HG03354 (cell line): Measurements from ENCODE around the gene HS3ST6.
"Not testable (repeated sequence)": the region's sequence is repeated elsewhere in the genome, so short reads cannot be mapped to it uniquely, and the experiment has no call there.

ENCODE experiments used
- ATAC-seq: cut with Tn5 transposase; IDR thresholded peaks from one replicate; pipeline ENCODE4 v1.9.1; 2021; ENCODE audit warnings: mild to moderate bottlenecking; ENCODE audit not compliant: unreplicated experiment, poor library complexity, severe bottlenecking

Gene HS3ST6

GRCh38 chr16:1949507-1949906, 31.3 kb upstream of the HS3ST6 start:
- ATAC-seq: no peak

GRCh38 chr16:1947369-1947670, 29.1 kb upstream of the HS3ST6 start:
- ATAC-seq: no peak

- ATAC-seq: no peak
Observed at GRCh38 chr16:1946495-1947368, 28.5 kb upstream of the HS3ST6 start.

- ATAC-seq: no peak
Observed at GRCh38 chr16:1945559-1946391, 27.6 kb upstream of the HS3ST6 start.

- ATAC-seq: no peak
Observed at GRCh38 chr16:1944612-1945199, 26.5 kb upstream of the HS3ST6 start.

GRCh38 chr16:1942810-1943726, 24.9 kb upstream of the HS3ST6 start, which contains the start of gene MSRB1:
Gene MSRB1, minus strand, starts transcription at chr16:1943199. Its CDS starts 43 bp downstream, at chr16:1943156.
- peak; percentile 91 for ATAC-seq

GRCh38 chr16:1942047-1942809, 24.0 kb upstream of the HS3ST6 start:
- ATAC-seq: no peak

- no peak for ATAC-seq
Observed at GRCh38 chr16:1941162-1942046, 23.2 kb upstream of the HS3ST6 start.

GRCh38 chr16:1940273-1941161, 22.3 kb upstream of the HS3ST6 start:
- no peak for ATAC-seq

- not testable (repeated sequence) for ATAC-seq
Observed at GRCh38 chr16:1939833-1940232, 21.6 kb upstream of the HS3ST6 start.

- no peak for ATAC-seq
Observed at GRCh38 chr16:1938910-1939309, 20.7 kb upstream of the HS3ST6 start.

GRCh38 chr16:1938316-1938715, 20.1 kb upstream of the HS3ST6 start:
- no peak for ATAC-seq

GRCh38 chr16:1936945-1937479, 18.8 kb upstream of the HS3ST6 start:
- no peak for ATAC-seq

GRCh38 chr16:1933097-1933661, 15.0 kb upstream of the HS3ST6 start:
- ATAC-seq: no peak

- no peak for ATAC-seq
Observed at GRCh38 chr16:1932050-1933028, 14.1 kb upstream of the HS3ST6 start.
